GM11168 (cell line): ENCODE results near the gene LRFN5.
"Not testable (repeated sequence)": the region's sequence is repeated elsewhere in the genome, so short reads cannot be mapped to it uniquely, and the experiment has no call there.

Experiments used
- in situ Hi-C: fragments of 300-500 bp; cut with MboI; formaldehyde crosslinking; loops from one replicate; pipeline ENCODE4 v1.12.0; 2022; ENCODE audit warnings: low sequenced_read_pairs; ENCODE audit not compliant: unreplicated experiment

Gene LRFN5

DNA sequence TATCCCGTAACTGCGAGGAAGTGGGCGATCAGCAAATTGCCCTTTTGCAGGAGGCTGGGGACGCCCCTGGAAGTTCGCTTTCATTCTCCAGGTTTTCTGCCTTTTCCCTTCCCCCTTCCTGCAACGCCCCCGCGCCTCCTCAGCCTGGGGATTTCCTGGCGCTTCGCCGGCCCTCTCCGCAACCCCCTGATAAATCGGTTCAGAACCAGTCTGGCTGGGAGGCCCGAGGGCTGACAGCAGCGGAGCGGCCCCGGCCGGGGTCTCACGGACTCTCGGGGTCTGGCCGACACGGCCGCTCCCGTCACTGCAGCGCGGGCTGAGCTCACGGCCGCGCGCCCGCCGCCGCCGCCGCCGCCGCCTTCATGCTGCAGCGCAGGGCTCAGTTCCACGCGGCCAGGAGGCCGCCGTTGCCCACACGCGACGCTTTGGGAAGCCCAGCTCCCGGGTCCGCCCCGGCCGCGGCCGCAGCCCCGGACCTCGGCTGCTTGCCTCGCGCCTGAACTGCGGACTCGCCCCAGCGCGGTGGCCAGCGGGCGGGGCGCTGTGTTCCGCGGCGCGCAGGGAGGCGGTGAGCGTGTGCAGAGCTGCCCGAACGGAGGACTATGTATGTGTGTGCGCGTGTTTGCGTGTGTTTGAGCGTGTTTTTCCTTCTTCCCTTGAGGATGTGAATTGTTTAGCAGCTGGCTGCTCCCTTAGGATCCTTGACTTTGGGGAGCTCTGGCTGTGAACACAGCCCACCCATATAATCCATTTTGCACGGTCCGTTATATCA lies at the start of gene LRFN5:
LRFN5 (plus strand) TSS at position 345 of the 772 bp plus-strand sequence.
- in situ Hi-C loops: no loop called here

DNA sequence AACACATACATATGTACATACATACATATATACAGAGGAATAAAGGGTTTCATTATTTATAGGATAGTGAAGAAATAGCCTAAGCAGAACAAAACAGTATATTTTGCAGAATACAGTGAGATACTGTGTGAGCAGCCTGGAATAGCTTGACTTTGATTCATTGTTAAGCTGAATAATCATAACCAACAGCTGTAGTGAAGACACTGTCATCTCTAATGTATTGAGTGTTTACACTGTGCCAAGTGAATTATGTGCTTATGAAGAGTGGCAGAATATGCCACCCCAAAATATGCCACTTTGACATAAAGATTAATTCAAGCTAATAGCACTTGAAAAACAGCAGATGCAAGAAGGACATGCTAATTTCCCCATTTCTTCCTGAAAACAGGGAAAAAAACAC lies 48.2 kb upstream of the LRFN5 start:
- in situ Hi-C loops: no loop called here

GRCh38 chr14:41566864-41567263 lies 39.8 kb upstream of the LRFN5 start:
- in situ Hi-C loops: not testable (repeated sequence)

- in situ Hi-C loops: no loop called here
Measured at GRCh38 chr14:41568979-41569378, 37.7 kb upstream of the LRFN5 start.

DNA sequence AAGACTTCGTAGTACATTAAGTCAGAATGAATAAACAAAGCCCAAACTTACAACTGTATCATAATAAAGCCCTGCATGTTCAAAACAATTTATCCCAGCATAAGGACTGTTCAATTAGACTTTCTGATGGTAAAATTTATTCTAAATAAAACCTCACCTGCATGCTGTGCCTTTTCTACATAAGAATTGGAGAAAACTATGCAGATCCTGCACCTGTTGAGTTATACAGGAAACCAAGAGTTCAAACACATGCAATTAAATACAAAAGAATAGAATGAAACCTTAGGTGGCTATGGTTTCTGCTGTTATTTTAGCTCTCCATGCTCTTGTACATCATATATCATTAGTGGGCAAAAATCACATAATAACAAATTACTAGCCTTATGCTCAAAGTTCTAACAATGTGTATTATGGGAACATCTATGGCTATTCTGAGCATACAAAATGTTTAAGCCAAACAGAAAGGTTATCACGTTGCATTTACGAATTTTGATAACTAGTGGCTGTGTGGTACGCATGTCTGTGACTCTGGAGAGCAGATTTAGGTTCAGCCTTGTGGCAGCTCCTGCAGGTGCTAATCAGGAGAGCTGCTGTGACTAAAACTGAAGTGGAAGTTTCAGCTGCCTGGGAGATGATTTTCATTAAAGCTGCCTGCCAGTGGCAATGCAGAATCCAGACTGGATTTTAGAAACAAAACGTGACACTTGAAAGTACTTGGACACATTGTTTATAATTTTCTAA lies 36.1 kb upstream of the LRFN5 start:
- in situ Hi-C loops: no loop called here

GRCh38 chr14:41586237-41586636 lies 20.4 kb upstream of the LRFN5 start:
- in situ Hi-C loops: no loop called here

- in situ Hi-C loops: no loop called here
Measured at GRCh38 chr14:41597647-41598046, 9.0 kb upstream of the LRFN5 start.

DNA sequence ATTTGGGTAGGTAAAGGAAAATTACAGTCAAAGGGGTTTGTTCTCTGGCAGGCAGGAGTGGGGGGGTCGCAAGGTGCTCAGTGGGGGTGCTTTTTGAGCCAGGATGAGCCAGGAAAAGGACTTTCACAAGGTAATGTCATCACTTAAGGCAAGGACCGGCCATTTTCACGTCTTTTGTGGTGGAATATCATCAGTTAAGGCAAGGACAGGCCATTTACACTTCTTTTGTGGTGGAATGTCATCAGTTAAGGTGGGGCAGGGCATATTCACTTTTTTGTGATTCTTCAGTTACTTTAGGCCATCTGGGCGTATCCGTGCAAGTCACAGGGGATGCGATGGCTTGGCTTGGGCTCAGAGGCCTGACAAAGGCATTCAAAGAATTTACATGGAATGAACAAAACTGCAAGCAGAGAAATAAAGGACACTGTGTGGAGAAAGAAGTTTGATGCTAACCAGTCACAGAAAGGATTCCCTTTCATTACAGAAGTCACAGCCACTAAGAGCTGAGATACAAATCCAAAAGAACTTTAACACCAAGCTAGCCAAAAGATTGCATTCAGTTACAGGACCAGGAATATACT lies 6.8 kb upstream of the LRFN5 start:
- in situ Hi-C loops: not testable (repeated sequence)

DNA sequence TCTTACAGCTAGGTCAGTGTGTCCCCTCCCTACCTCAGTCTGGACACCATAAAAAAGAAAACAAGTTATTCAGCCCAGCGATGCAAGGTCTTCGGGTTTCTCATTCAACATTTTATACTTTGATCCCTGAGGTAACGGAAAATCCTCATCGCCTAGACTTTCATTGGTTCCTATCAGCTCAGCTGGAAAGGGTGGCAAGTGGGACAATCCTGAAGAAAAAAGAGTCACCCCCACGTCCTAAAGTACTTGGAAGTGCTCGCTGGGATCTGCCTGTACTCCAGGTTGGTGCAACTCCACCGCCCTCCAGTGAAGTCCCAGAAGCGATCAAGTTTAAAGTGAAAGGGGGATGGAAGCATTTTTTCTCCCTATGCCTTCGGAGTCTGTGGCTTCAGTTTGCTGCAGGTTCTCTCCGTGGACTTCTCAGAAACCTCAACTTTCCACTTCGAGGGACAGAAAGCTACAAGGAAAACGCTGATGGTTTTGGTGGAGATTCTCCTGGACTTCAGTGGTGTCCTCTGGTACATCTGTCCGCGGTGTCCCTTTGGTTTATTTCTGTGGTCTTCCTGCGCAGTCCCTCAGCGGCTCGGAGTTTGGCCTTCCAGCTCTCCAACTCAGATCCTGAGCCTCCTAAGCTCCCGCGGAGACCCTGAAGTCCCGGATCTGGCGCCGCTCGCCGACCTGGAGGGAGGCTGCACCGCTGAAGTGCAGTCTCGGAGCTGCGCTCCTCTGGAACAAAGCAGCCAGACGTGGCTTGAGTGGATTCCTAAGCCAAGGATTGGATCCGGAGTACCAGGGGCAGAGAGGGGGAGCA lies 1.8 kb upstream of the LRFN5 start:
- in situ Hi-C loops: no loop called here

- in situ Hi-C loops: no loop called here
Measured at GRCh38 chr14:41605550-41606281, 960 bp upstream of the LRFN5 start.

DNA sequence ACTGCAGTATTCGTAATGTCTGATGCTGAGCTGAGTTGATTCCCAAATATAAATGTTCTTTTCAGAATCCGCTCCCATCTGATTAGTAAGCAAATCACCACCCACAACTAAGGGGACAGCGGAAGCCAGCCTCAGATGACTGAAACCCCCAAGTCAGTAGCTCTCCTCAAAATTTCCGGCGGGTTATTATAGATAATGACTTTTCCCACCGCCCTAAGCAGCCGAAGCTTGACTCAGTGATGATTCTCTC lies 469 bp upstream of the LRFN5 start:
- in situ Hi-C loops: no loop called here

DNA sequence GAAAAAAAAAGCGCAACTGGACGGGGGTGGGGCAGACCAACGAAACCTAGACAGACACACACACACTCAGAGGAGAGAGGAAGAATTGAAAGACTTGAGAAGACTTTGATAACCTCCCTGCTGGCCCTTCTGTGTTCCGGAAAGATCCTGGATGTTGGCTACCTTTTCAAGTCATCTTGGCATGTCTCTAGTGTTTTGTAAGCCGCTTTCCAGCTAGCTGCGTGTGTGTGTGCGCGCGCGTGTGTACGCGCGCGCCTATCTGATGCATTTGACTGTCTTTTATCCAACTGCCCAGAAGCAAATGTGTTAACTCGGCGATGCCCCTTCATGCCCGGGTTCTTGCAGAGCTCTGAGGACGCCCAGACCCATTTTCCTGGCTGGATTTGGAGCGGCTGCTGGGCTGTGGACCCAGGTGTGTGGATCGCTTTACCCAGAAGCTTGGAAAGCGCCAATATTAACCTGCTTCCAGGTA lies 664 bp downstream of the LRFN5 start:
- in situ Hi-C loops: no loop called here

DNA sequence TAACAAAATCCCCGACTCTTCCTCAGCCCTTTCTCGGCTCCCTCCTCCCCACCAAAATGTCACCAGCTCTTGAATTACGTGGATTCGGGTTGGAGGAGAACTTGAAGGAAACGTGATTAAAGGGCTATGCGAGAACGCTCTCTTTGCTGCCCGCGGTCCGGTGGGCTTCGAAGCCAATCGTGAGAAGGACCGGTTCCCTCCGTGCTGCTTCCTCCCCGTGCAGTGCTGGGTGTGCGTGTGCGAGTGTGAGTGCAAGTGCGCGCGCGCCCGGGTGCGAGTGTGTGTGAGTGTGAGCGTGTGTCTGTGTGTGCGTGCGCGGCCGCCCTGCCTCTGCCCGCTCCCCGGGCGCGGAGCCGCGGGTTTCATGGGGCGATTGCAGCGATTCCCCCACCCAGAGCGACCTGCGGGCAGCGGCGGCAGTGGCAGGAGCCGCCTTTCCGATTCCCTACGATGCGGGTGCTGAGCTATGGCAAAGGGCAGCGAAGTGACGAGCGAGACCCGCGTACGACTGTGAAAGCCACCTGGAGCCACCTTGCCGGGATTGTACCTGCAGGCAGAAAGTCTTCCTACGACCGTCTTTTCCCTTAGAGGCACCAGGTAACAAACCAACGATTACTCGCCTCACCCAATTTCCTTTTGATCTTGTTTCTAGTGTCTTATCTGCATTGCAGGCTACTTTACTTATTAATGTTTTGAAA lies 1.4 kb downstream of the LRFN5 start:
- in situ Hi-C loops: no loop called here

DNA sequence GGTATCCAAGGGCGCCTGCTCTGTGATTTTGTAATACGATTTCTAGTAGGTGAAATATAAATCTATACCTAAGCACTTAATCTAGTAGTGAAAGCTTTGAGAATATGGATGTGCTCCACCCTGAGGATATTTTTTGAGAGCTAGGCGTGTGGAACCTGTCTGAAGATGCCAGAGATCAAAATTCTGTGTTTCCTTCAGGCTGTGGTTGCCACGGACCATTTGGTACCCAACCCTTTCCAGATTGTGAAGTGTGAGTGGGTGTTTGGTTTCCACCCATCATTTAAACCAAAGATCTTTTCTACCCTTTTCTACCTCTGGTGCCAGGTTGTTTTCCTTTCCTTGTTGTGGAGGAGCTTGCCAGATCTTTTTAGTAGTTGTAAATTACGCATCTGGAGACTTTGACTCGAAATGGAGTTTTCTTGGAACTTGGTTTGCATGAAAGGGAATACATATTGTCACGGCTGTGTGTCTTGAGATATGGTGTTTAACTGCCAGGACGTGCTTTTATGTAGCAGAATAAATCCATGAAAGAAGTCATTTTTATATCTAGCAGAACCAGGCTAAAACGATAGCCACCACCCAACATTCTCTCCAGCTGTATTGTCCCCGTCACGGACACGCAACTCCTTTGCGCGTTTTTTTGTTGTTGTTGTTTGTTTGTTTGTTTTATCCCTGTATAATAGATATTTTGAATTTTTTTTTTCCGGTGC lies 2.2 kb downstream of the LRFN5 start:
- in situ Hi-C loops: no loop called here

- in situ Hi-C loops: no loop called here
Measured at GRCh38 chr14:41609704-41610183, 3.1 kb downstream of the LRFN5 start.

- in situ Hi-C loops: no loop called here
Measured at GRCh38 chr14:41615011-41615595, 8.4 kb downstream of the LRFN5 start.

DNA sequence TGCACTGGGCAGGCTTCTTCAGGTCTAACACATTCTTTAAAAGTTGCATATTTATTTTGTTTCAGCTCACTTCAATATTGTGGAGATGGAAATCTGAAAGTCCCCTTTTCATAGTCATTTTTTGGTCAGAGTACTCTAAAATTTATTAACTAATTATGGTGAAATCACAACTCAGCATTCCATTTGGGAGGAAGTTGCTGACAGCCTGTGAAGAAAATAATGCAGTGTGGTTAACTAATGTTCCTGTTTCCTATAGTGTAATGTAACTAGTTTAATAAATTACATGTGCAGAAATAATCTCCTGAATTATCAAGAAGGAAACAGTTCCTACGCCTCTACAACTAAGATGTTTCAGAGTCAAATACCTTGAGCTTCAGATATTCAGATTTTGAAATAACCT lies 17.1 kb downstream of the LRFN5 start:
- in situ Hi-C loops: no loop called here

- in situ Hi-C loops: no loop called here
Measured at GRCh38 chr14:41629876-41630275, 23.2 kb downstream of the LRFN5 start.
